GM23338 (cell line): Measurements from ENCODE around the gene PLS3. TPM values are rescaled to one million over a fixed set of nuclear protein-coding genes. Genes with fewer than 3 reads are reported as not detected.
"Not testable (repeated sequence)": the region's sequence is repeated elsewhere in the genome, so short reads cannot be mapped to it uniquely, and the experiment has no call there.

Experiments used
- ATAC-seq: fragments of 200-7000 bp; cut with Tn5 transposase; 3 replicates; pipeline ENCODE4 v1.9.1; 2020
- DNase-seq: peaks from one replicate; pipeline ENCODE4 v3.0.0-alpha.2; 2015; ENCODE audit warnings: low spot score
- H2AFZ ChIP-seq: fragments of 200-600 bp; sonication (generic); 2 replicates; pipeline ENCODE4 v1.8.0; 2016; ENCODE audit warnings: antibody characterized with exemption, mild to moderate bottlenecking, moderate library complexity
- H3F3A ChIP-seq: fragments of 200-600 bp; sonication (generic); replicated peaks from 2 replicates; pipeline ENCODE4 v1.8.0; 2017; ENCODE audit warnings: antibody characterized with exemption, mixed run types, low read depth
- H3K27ac ChIP-seq: fragments of 200-600 bp; sonication (generic); 2 replicates; pipeline ENCODE4 v1.6.1; 2016; ENCODE audit warnings: low read depth
- H3K27me3 ChIP-seq: fragments of 200-600 bp; sonication (generic); 2 replicates; pipeline ENCODE4 v1.8.0; 2016; ENCODE audit warnings: mild to moderate bottlenecking, mixed run types, moderate library complexity; ENCODE audit not compliant: insufficient read depth
- H3K36me3 ChIP-seq: fragments of 200-600 bp; sonication (generic); 2 replicates; pipeline ENCODE4 v1.8.0; 2016; ENCODE audit warnings: mild to moderate bottlenecking; ENCODE audit not compliant: insufficient read depth
- H3K4me1 ChIP-seq: fragments of 200-600 bp; sonication (generic); 2 replicates; pipeline ENCODE4 v1.8.0; 2016; ENCODE audit warnings: mild to moderate bottlenecking, moderate library complexity; ENCODE audit not compliant: insufficient read depth
- H3K4me2 ChIP-seq: fragments of 200-600 bp; sonication (generic); 2 replicates; pipeline ENCODE4 v1.7.1; 2017; ENCODE audit warnings: mixed run types
- H3K4me3 ChIP-seq: fragments of 200-600 bp; sonication (generic); 2 replicates; pipeline ENCODE4 v1.6.1; 2016; ENCODE audit warnings: mixed run types
- H3K79me2 ChIP-seq: fragments of 200-600 bp; sonication (generic); replicated peaks from 2 replicates; pipeline ENCODE4 v1.8.0; 2017; ENCODE audit warnings: mild to moderate bottlenecking; ENCODE audit not compliant: insufficient read depth
- H3K9me2 ChIP-seq: fragments of 200-600 bp; sonication (generic); 2 replicates; pipeline ENCODE4 v1.8.0; 2017; ENCODE audit not compliant: insufficient read depth
- H4K20me1 ChIP-seq: fragments of 200-600 bp; sonication (generic); replicated peaks from 2 replicates; pipeline ENCODE4 v1.8.0; 2017; ENCODE audit warnings: mild to moderate bottlenecking; ENCODE audit not compliant: insufficient read depth
- H3K27ac Mint-ChIP-seq: 2 replicates; pipeline ENCODE4 v1.8.0; 2020; ENCODE audit warnings: inconsistent platforms, mild to moderate bottlenecking, moderate library complexity, mixed read lengths
- H3K27me3 Mint-ChIP-seq: 3 replicates; pipeline ENCODE4 v1.8.0; 2022; ENCODE audit warnings: low read depth, mild to moderate bottlenecking, moderate library complexity, mixed read lengths, inconsistent platforms; ENCODE audit not compliant: insufficient read depth, poor library complexity
- H3K36me3 Mint-ChIP-seq: 3 replicates; pipeline ENCODE4 v1.8.0; 2021; ENCODE audit warnings: low read depth, mild to moderate bottlenecking, inconsistent platforms, moderate library complexity, mixed read lengths
- H3K4me1 Mint-ChIP-seq: 3 replicates; pipeline ENCODE4 v1.8.0; 2020; ENCODE audit warnings: mild to moderate bottlenecking, inconsistent platforms, mixed read lengths
- H3K4me3 Mint-ChIP-seq: 3 replicates; pipeline ENCODE4 v1.8.0; 2021; ENCODE audit warnings: moderate library complexity, mild to moderate bottlenecking, inconsistent platforms, mixed read lengths
- H3K9me3 Mint-ChIP-seq: 3 replicates; pipeline ENCODE4 v1.8.0; 2020; ENCODE audit warnings: moderate library complexity, mild to moderate bottlenecking, inconsistent platforms, mixed read lengths
- CREB1 ChIP-seq: fragments of 250-450 bp; sonication (Bioruptor Pico); IDR thresholded peaks from 2 replicates; pipeline ENCODE4 v1.5.0; 2020; ENCODE audit warnings: low read depth, mild to moderate bottlenecking, moderate library complexity
- EZH2 ChIP-seq: fragments of 200-600 bp; sonication (generic); IDR thresholded peaks from one replicate; pipeline ENCODE4 v1.8.0; 2017; ENCODE audit warnings: antibody characterized with exemption, mild to moderate bottlenecking, low read depth; ENCODE audit not compliant: unreplicated experiment
- EZH2phosphoT487 ChIP-seq: fragments of 200-600 bp; sonication (generic); IDR thresholded peaks from one replicate; pipeline ENCODE4 v1.8.1; 2018; ENCODE audit warnings: antibody characterized with exemption; ENCODE audit not compliant: unreplicated experiment
- JUNB ChIP-seq: IDR thresholded peaks from one replicate; pipeline ENCODE4 v1.6.1; 2016; ENCODE audit warnings: antibody characterized with exemption; ENCODE audit not compliant: unreplicated experiment
- STAT1 ChIP-seq: IDR thresholded peaks from one replicate; pipeline ENCODE4 v1.6.1; 2016; ENCODE audit warnings: antibody characterized with exemption; ENCODE audit not compliant: unreplicated experiment
- ZNF114 ChIP-seq: fragments of 250-450 bp; sonication (Bioruptor Pico); IDR thresholded peaks from 2 replicates; pipeline ENCODE4 v1.5.0; 2020; ENCODE audit warnings: mild to moderate bottlenecking, moderate library complexity
- ZNF331 ChIP-seq: fragments of 250-450 bp; sonication (Bioruptor Pico); IDR thresholded peaks from 2 replicates; pipeline ENCODE4 v1.5.0; 2020; ENCODE audit warnings: low read depth, mild to moderate bottlenecking, moderate library complexity
- polyA plus RNA-seq: library from polyadenylated mRNA; unstranded; fragments of >200 nt; fragmentation: Nextera tagmentation; extraction: Ambion mirVana; gene quantifications from 2 replicates; pipeline ENCODE4 v1.2.1, GENCODE V29; 2016
- total RNA-seq: library from RNA; depleted of rRNA; stranded (reverse); fragments of >200 nt; shearing (Covaris generic); gene quantifications from 2 replicates; pipeline ENCODE4 v1.2.3, GENCODE V29; 2014
- TF ChIP-seq, protein P1 (sequence below), 2 experiments: fragments of 200-600 bp in 1 of 2; sonication (generic) in 1 of 2; conservative IDR thresholded peaks; 2 replicates each; pipeline versions ENCODE4 v1.5.1 to v1.6.1; 2016 to 2017; ENCODE audit warnings: antibody characterized with exemption in 2 of 2, low read depth in 2 of 2, mild to moderate bottlenecking in 2 of 2, moderate library complexity in 1 of 2
- TF ChIP-seq, protein P2 (sequence below): IDR thresholded peaks from one replicate; pipeline ENCODE4 v1.6.1; 2018; ENCODE audit warnings: antibody characterized with exemption; ENCODE audit not compliant: unreplicated experiment
- TF ChIP-seq, protein P3 (sequence below): IDR thresholded peaks from 2 replicates; pipeline ENCODE4 v1.6.1; 2016; ENCODE audit warnings: antibody characterized with exemption

PLS3 gene
- total and polyA plus RNA-seq, 2 experiments from 2014 or later: 81.6 to 128 TPM

DNA sequence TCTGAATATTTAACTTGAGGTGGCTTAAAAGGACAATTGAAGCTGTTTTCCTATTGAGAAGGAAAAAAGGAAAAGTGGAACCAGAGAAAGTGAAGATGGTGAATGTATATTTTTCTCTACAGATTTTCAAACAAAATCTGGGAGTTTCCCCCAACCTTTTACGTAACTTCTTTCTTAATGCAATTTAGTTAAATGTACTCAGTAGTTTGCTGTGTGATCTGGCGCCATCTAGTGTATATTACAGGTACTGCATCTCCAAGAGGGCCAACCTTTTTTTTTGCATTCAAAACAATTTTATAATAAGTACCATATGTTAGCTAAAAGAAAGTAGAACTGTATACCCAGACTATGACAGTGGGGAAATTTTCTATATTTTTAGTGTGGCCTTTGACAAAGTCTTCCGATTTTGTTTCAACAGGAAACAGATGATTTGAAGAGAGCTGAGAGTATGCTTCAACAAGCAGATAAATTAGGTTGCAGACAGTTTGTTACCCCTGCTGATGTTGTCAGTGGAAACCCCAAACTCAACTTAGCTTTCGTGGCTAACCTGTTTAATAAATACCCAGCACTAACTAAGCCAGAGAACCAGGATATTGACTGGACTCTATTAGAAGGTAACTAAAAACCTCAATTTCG, 82.0 kb downstream of the PLS3 start:
- H3K36me3 ChIP-seq: no peaks in the 10 kb centered on the region; the same call in 1 of the 2 replicates
- H2AFZ ChIP-seq: no peak overlapping the region
- H3K27me3 ChIP-seq: no peaks in the 10 kb centered on the region
- ATAC-seq (no peak), DNase-seq (peak; percentile 34)
- no peaks in the 10 kb centered on the region for H3K79me2 ChIP-seq
- Mint-ChIP-seq H3K4me3 (no peak overlapping the region), H3K27ac (no peak overlapping the region), H3K9me3 (no peaks in the 10 kb centered on the region), H3K27me3 (peaks cover 2% of the 10 kb centered on the region), H3K4me1 (peaks cover 22% of the 10 kb centered on the region), H3K36me3 (peaks cover 56% of the 10 kb centered on the region)
- no peaks in the 10 kb centered on the region for H4K20me1 ChIP-seq
- TF ChIP-seq, protein P1, sequence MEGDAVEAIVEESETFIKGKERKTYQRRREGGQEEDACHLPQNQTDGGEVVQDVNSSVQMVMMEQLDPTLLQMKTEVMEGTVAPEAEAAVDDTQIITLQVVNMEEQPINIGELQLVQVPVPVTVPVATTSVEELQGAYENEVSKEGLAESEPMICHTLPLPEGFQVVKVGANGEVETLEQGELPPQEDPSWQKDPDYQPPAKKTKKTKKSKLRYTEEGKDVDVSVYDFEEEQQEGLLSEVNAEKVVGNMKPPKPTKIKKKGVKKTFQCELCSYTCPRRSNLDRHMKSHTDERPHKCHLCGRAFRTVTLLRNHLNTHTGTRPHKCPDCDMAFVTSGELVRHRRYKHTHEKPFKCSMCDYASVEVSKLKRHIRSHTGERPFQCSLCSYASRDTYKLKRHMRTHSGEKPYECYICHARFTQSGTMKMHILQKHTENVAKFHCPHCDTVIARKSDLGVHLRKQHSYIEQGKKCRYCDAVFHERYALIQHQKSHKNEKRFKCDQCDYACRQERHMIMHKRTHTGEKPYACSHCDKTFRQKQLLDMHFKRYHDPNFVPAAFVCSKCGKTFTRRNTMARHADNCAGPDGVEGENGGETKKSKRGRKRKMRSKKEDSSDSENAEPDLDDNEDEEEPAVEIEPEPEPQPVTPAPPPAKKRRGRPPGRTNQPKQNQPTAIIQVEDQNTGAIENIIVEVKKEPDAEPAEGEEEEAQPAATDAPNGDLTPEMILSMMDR (conservative IDR thresholded peaks at IDR 0.05; ENCODE audit: low read depth in 2 of 2): peak; percentile 67 to 90
- TF ChIP-seq ZNF331 (CRISPR knock-in tag) (no peak), JUNB (no peak), CREB1 (CRISPR knock-in tag) (no peak)
- H3K4me1 ChIP-seq: peaks cover 6% of the 10 kb centered on the region
- H3F3A ChIP-seq: no peaks in the 10 kb centered on the region
- no peak overlapping the region for H3K4me2 ChIP-seq
- 0 out of 2 replicates have a peak overlapping the region, but pooled peaks have one; percentile 55 for H3K27ac ChIP-seq
- no peaks in the 10 kb centered on the region for H3K9me2 ChIP-seq
- no peak overlapping the region for H3K4me3 ChIP-seq

DNA sequence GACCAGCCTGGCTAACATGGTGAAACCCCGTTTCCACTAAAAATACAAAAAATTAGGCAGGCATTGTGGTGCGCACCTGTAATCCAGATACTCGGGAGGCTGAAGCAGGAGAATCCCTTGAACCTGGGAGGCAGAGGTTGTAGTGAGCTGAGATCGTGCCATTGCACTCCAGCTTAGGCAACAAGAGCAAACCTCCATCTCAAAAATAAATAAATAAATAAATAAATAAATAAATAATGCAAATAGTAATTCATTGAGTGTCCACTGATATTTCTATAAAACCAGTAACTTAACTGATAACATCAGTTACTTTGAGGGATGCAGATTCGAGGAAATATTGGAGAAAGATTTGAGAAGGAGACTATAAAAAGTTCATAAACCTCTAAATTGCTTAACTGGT, 83.4 kb downstream of the PLS3 start:
- not testable (repeated sequence) for H3K4me2 ChIP-seq, H3K27ac Mint-ChIP-seq, H3K79me2 ChIP-seq, H3K4me3 Mint-ChIP-seq, H3K4me3 ChIP-seq, H3K27ac ChIP-seq, H4K20me1 ChIP-seq, H3K27me3 Mint-ChIP-seq, H3K9me2 ChIP-seq, H3K4me1 ChIP-seq, H3K9me3 Mint-ChIP-seq, H3K36me3 ChIP-seq, DNase-seq, ATAC-seq, H3K27me3 ChIP-seq, H3F3A ChIP-seq, H2AFZ ChIP-seq
- peaks cover 56% of the 10 kb centered on the region for H3K36me3 Mint-ChIP-seq
- peaks cover 23% of the 10 kb centered on the region for H3K4me1 Mint-ChIP-seq

DNA sequence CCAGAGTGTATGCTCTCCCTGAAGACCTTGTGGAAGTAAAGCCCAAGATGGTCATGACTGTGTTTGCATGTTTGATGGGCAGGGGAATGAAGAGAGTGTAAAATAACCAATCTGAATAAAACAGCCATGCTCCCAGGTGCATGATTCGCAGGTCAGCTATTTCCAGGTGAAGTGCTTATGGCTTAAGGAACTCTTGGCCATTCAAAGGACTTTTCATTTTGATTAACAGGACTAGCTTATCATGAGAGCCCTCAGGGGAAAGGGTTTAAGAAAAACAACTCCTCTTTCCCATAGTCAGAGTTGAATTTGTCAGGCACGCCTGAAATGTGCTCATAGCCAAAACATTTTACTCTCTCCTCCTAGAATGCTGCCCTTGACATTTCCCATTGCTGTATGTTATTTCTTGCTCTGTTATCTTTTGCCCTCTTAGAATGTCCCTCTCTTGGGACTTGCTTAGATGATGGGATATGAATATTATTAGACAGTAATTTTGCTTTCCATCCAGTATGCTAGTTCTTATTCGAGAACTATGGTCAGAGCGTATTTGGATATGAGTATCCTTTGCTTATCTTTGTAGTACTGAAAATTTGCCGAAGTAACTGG, 88.6 kb downstream of the PLS3 start:
- no peaks in the 10 kb centered on the region for H3K9me2 ChIP-seq
- H3K36me3 Mint-ChIP-seq: peaks cover 36% of the 10 kb centered on the region; the same call in 2 of the 3 replicates
- H2AFZ ChIP-seq: no peak overlapping the region
- peaks cover 21% of the 10 kb centered on the region for H3K4me1 Mint-ChIP-seq
- H3F3A ChIP-seq: no peaks in the 10 kb centered on the region
- no peak overlapping the region; the same call in 2 of the 3 replicates for H3K4me3 Mint-ChIP-seq
- H3K27ac Mint-ChIP-seq: peak overlapping the region; percentile 95
- ATAC-seq: no peak; the same call in 2 of the 3 replicates
- peak; percentile 9 for DNase-seq
- no peaks in the 10 kb centered on the region for H3K27me3 ChIP-seq
- H3K79me2 ChIP-seq: no peaks in the 10 kb centered on the region
- H4K20me1 ChIP-seq: no peaks in the 10 kb centered on the region
- H3K27ac ChIP-seq: peak overlapping the region; percentile 89
- no peaks in the 10 kb centered on the region for H3K9me3 Mint-ChIP-seq
- no peak overlapping the region for H3K4me2 ChIP-seq
- no peak overlapping the region for H3K4me3 ChIP-seq
- peaks cover 1% of the 10 kb centered on the region for H3K27me3 Mint-ChIP-seq
- H3K4me1 ChIP-seq: peaks cover 13% of the 10 kb centered on the region
- H3K36me3 ChIP-seq: no peaks in the 10 kb centered on the region; the same call in 1 of the 2 replicates
- no peak for TF ChIP-seq ZNF114
- no peak for TF ChIP-seq EZH2
- no peak for TF ChIP-seq EZH2phosphoT487
- TF ChIP-seq JUNB: no peak
- TF ChIP-seq, protein P2, sequence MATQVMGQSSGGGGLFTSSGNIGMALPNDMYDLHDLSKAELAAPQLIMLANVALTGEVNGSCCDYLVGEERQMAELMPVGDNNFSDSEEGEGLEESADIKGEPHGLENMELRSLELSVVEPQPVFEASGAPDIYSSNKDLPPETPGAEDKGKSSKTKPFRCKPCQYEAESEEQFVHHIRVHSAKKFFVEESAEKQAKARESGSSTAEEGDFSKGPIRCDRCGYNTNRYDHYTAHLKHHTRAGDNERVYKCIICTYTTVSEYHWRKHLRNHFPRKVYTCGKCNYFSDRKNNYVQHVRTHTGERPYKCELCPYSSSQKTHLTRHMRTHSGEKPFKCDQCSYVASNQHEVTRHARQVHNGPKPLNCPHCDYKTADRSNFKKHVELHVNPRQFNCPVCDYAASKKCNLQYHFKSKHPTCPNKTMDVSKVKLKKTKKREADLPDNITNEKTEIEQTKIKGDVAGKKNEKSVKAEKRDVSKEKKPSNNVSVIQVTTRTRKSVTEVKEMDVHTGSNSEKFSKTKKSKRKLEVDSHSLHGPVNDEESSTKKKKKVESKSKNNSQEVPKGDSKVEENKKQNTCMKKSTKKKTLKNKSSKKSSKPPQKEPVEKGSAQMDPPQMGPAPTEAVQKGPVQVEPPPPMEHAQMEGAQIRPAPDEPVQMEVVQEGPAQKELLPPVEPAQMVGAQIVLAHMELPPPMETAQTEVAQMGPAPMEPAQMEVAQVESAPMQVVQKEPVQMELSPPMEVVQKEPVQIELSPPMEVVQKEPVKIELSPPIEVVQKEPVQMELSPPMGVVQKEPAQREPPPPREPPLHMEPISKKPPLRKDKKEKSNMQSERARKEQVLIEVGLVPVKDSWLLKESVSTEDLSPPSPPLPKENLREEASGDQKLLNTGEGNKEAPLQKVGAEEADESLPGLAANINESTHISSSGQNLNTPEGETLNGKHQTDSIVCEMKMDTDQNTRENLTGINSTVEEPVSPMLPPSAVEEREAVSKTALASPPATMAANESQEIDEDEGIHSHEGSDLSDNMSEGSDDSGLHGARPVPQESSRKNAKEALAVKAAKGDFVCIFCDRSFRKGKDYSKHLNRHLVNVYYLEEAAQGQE: no peak
- TF ChIP-seq, protein P3, sequence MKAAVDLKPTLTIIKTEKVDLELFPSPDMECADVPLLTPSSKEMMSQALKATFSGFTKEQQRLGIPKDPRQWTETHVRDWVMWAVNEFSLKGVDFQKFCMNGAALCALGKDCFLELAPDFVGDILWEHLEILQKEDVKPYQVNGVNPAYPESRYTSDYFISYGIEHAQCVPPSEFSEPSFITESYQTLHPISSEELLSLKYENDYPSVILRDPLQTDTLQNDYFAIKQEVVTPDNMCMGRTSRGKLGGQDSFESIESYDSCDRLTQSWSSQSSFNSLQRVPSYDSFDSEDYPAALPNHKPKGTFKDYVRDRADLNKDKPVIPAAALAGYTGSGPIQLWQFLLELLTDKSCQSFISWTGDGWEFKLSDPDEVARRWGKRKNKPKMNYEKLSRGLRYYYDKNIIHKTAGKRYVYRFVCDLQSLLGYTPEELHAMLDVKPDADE: no peak
- no peak for TF ChIP-seq STAT1
- no peak for TF ChIP-seq CREB1 (CRISPR knock-in tag)
